ENCODE data around the gene UGT1A5. TPM values are rescaled to one million over a fixed set of nuclear protein-coding genes. Genes with fewer than 3 reads are reported as not detected.

UGT1A5 gene
- total and polyA plus RNA-seq, 2 experiments from 2014 or later = not detected

GRCh38 chr2:233684640-233685039 lies 28.1 kb upstream of the UGT1A5 start:
- TF ChIP-seq NANOG (IDR thresholded peaks at IDR 0.05; ENCODE audit: borderline replicate concordance) = no peak
- TF ChIP-seq, protein P1, sequence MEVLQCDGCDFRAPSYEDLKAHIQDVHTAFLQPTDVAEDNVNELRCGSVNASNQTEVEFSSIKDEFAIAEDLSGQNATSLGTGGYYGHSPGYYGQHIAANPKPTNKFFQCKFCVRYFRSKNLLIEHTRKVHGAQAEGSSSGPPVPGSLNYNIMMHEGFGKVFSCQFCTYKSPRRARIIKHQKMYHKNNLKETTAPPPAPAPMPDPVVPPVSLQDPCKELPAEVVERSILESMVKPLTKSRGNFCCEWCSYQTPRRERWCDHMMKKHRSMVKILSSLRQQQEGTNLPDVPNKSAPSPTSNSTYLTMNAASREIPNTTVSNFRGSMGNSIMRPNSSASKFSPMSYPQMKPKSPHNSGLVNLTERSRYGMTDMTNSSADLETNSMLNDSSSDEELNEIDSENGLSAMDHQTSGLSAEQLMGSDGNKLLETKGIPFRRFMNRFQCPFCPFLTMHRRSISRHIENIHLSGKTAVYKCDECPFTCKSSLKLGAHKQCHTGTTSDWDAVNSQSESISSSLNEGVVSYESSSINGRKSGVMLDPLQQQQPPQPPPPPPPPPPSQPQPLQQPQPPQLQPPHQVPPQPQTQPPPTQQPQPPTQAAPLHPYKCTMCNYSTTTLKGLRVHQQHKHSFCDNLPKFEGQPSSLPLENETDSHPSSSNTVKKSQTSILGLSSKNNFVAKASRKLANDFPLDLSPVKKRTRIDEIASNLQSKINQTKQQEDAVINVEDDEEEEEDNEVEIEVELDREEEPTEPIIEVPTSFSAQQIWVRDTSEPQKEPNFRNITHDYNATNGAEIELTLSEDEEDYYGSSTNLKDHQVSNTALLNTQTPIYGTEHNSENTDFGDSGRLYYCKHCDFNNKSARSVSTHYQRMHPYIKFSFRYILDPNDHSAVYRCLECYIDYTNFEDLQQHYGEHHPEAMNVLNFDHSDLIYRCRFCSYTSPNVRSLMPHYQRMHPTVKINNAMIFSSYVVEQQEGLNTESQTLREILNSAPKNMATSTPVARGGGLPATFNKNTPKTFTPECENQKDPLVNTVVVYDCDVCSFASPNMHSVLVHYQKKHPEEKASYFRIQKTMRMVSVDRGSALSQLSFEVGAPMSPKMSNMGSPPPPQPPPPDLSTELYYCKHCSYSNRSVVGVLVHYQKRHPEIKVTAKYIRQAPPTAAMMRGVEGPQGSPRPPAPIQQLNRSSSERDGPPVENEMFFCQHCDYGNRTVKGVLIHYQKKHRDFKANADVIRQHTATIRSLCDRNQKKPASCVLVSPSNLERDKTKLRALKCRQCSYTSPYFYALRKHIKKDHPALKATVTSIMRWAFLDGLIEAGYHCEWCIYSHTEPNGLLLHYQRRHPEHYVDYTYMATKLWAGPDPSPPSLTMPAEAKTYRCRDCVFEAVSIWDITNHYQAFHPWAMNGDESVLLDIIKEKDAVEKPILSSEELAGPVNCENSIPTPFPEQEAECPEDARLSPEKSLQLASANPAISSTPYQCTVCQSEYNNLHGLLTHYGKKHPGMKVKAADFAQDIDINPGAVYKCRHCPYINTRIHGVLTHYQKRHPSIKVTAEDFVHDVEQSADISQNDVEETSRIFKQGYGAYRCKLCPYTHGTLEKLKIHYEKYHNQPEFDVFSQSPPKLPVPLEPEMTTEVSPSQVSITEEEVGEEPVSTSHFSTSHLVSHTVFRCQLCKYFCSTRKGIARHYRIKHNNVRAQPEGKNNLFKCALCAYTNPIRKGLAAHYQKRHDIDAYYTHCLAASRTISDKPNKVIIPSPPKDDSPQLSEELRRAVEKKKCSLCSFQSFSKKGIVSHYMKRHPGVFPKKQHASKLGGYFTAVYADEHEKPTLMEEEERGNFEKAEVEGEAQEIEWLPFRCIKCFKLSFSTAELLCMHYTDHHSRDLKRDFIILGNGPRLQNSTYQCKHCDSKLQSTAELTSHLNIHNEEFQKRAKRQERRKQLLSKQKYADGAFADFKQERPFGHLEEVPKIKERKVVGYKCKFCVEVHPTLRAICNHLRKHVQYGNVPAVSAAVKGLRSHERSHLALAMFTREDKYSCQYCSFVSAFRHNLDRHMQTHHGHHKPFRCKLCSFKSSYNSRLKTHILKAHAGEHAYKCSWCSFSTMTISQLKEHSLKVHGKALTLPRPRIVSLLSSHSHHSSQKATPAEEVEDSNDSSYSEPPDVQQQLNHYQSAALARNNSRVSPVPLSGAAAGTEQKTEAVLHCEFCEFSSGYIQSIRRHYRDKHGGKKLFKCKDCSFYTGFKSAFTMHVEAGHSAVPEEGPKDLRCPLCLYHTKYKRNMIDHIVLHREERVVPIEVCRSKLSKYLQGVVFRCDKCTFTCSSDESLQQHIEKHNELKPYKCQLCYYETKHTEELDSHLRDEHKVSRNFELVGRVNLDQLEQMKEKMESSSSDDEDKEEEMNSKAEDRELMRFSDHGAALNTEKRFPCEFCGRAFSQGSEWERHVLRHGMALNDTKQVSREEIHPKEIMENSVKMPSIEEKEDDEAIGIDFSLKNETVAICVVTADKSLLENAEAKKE (CRISPR knock-in tag; IDR thresholded peaks at IDR 0.05) = no peak
- no peak for TF ChIP-seq STAT1 (IDR thresholded peaks at IDR 0.05; ENCODE audit: unreplicated experiment)
- TF ChIP-seq ETS1 (IDR thresholded peaks at IDR 0.05) = no peak
- Mint-ChIP-seq H3K9me3 (no peaks in the 10 kb centered on the region), H3K4me3 (no peak overlapping the region)

GRCh38 chr2:233686928-233687327 lies 25.8 kb upstream of the UGT1A5 start:
- Histone ChIP-seq H2AFZ (no peak overlapping the region), H3F3A (replicated peaks; ENCODE audit: low read depth) (no peaks in the 10 kb centered on the region), H4K20me1 (replicated peaks; ENCODE audit: insufficient read depth) (no peaks in the 10 kb centered on the region; the same call in 1 of the 2 replicates), H3K27me3 (ENCODE audit: insufficient read depth) (no peaks in the 10 kb centered on the region), H3K9me2 (ENCODE audit: insufficient read depth) (peaks cover 12% of the 10 kb centered on the region; the same call in 1 of the 2 replicates), H3K36me3 (ENCODE audit: insufficient read depth) (no peaks in the 10 kb centered on the region), H3K4me2 (no peak overlapping the region), H3K4me1 (ENCODE audit: insufficient read depth) (peaks cover 7% of the 10 kb centered on the region; the same call in 1 of the 2 replicates), H3K4me3 (no peak overlapping the region), H3K79me2 (replicated peaks; ENCODE audit: insufficient read depth) (no peaks in the 10 kb centered on the region), H3K27ac (ENCODE audit: low read depth) (no peak overlapping the region)
- no peak for DNase-seq (ENCODE audit: low spot score)
- Mint-ChIP-seq H3K36me3 (ENCODE audit: low read depth) (no peaks in the 10 kb centered on the region; the same call in 2 of the 3 replicates), H3K4me1 (peaks cover 17% of the 10 kb centered on the region), H3K27ac (no peak overlapping the region), H3K27me3 (ENCODE audit: insufficient read depth, low read depth, poor library complexity) (peaks cover 3% of the 10 kb centered on the region), H3K4me3 (no peak overlapping the region), H3K9me3 (no peaks in the 10 kb centered on the region)
- no peak for ATAC-seq
- TF ChIP-seq POLR2AphosphoS5 (IDR thresholded peaks at IDR 0.05; ENCODE audit: low read depth) (no peak), JUNB (IDR thresholded peaks at IDR 0.05; ENCODE audit: unreplicated experiment) (no peak)
- TF ChIP-seq, protein P2, sequence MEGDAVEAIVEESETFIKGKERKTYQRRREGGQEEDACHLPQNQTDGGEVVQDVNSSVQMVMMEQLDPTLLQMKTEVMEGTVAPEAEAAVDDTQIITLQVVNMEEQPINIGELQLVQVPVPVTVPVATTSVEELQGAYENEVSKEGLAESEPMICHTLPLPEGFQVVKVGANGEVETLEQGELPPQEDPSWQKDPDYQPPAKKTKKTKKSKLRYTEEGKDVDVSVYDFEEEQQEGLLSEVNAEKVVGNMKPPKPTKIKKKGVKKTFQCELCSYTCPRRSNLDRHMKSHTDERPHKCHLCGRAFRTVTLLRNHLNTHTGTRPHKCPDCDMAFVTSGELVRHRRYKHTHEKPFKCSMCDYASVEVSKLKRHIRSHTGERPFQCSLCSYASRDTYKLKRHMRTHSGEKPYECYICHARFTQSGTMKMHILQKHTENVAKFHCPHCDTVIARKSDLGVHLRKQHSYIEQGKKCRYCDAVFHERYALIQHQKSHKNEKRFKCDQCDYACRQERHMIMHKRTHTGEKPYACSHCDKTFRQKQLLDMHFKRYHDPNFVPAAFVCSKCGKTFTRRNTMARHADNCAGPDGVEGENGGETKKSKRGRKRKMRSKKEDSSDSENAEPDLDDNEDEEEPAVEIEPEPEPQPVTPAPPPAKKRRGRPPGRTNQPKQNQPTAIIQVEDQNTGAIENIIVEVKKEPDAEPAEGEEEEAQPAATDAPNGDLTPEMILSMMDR (conservative IDR thresholded peaks at IDR 0.05; ENCODE audit: low read depth in 2 of 2) = no peak

More at GRCh38 chr2:233684640-233685039, 28.1 kb upstream of the UGT1A5 start:
- H3K79me2 ChIP-seq (replicated peaks; ENCODE audit: insufficient read depth) = no peaks in the 10 kb centered on the region
- Mint-ChIP-seq H3K36me3 (ENCODE audit: low read depth) (no peaks in the 10 kb centered on the region; the same call in 2 of the 3 replicates), H3K4me1 (peaks cover 7% of the 10 kb centered on the region; the same call in 1 of the 3 replicates), H3K27ac (no peak overlapping the region), H3K27me3 (ENCODE audit: insufficient read depth, low read depth, poor library complexity) (peaks cover 4% of the 10 kb centered on the region)
- no peaks in the 10 kb centered on the region for H3K4me1 ChIP-seq (ENCODE audit: insufficient read depth)
- no peaks in the 10 kb centered on the region for H3K27me3 ChIP-seq (ENCODE audit: insufficient read depth)
- no peaks in the 10 kb centered on the region for H3F3A ChIP-seq (replicated peaks; ENCODE audit: low read depth)
- DNase-seq (ENCODE audit: low spot score) (no peak), ATAC-seq (no peak)
- no peak overlapping the region for H3K4me3 ChIP-seq
- H4K20me1 ChIP-seq (replicated peaks; ENCODE audit: insufficient read depth) = no peaks in the 10 kb centered on the region; the same call in 1 of the 2 replicates
- H2AFZ ChIP-seq = no peak overlapping the region
- no peak overlapping the region for H3K4me2 ChIP-seq
- no peaks in the 10 kb centered on the region for H3K36me3 ChIP-seq (ENCODE audit: insufficient read depth)
- no peaks in the 10 kb centered on the region for H3K9me2 ChIP-seq (ENCODE audit: insufficient read depth)
- no peak overlapping the region for H3K27ac ChIP-seq (ENCODE audit: low read depth)

All from GM23338 (cell line).